ENCODE results near the gene CDH26. TPM values are rescaled to one million over a fixed set of nuclear protein-coding genes. Genes with fewer than 3 reads are reported as not detected.

CDH26 gene
- total and polyA plus RNA-seq, 9 of the 15 experiments (the other 6 are each of a cell fraction or from before 2014, with no cell fraction given), result 0.07 to 0.13 (median 0.10) TPM; not detected in 4

GRCh38 chr20:59940129-59940955 is 17.9 kb upstream of the CDH26 start, which contains the start of the genes FAM217B and PPP1R3D (continued):
- no peak for TF ChIP-seq ZNF318 (IDR thresholded peaks at IDR 0.05; ENCODE audit: borderline replicate concordance in 1 of 2, low read depth in 1 of 2)
- TF ChIP-seq RHOXF2B (CRISPR knock-in tag; conservative IDR thresholded peaks at IDR 0.05), result no peak
- TF ChIP-seq MXD1 (CRISPR knock-in tag; IDR thresholded peaks at IDR 0.05; ENCODE audit: borderline replicate concordance, poor library complexity, severe bottlenecking), result no peak
- TF ChIP-seq FOSL1 (tag; conservative IDR thresholded peaks at IDR 0.05), result no peak
- no peak for TF ChIP-seq STAT5A (IDR thresholded peaks at IDR 0.05; ENCODE audit: borderline replicate concordance, low read length)
- TF ChIP-seq MITF (IDR thresholded peaks at IDR 0.05), result 0 out of 2 replicates have a peak, but pooled peaks have one; percentile 15
- no peak for TF ChIP-seq CBFA2T3 (IDR thresholded peaks at IDR 0.05)
- no peak for TF ChIP-seq ERF (CRISPR knock-in tag; IDR thresholded peaks at IDR 0.05)
- TF ChIP-seq ZBTB12 (CRISPR knock-in tag; IDR thresholded peaks at IDR 0.05), result peak; percentile 47
- TF ChIP-seq ZNF3 (CRISPR knock-in tag; IDR thresholded peaks at IDR 0.05), result no peak
- TF ChIP-seq ZNF197 (CRISPR knock-in tag; IDR thresholded peaks at IDR 0.05; ENCODE audit: low read depth), result no peak; the same call in 1 of the 2 replicates
- TF ChIP-seq YBX1 (IDR thresholded peaks at IDR 0.05), result no peak
- no peak for TF ChIP-seq ZNF282 (CRISPR knock-in tag; IDR thresholded peaks at IDR 0.05)
- no peak for TF ChIP-seq ELK1 (CRISPR knock-in tag; IDR thresholded peaks at IDR 0.05)
